Stimulated activated CD4-positive, alpha-beta T cell treated with anti-CD3 and anti-CD28 coated beads, Interleukin-1b, Interleukin-23, amount 100 ng/mL, for 4 hours (primary cell): ENCODE data around the gene ATP8B4.

Experiments used
- DNase-seq, 2 donors: peaks; one replicate each; pipeline ENCODE4 v3.0.0-alpha.2; 2020; ENCODE audit warnings: low read depth in 2 of 2

ATP8B4 gene

DNA sequence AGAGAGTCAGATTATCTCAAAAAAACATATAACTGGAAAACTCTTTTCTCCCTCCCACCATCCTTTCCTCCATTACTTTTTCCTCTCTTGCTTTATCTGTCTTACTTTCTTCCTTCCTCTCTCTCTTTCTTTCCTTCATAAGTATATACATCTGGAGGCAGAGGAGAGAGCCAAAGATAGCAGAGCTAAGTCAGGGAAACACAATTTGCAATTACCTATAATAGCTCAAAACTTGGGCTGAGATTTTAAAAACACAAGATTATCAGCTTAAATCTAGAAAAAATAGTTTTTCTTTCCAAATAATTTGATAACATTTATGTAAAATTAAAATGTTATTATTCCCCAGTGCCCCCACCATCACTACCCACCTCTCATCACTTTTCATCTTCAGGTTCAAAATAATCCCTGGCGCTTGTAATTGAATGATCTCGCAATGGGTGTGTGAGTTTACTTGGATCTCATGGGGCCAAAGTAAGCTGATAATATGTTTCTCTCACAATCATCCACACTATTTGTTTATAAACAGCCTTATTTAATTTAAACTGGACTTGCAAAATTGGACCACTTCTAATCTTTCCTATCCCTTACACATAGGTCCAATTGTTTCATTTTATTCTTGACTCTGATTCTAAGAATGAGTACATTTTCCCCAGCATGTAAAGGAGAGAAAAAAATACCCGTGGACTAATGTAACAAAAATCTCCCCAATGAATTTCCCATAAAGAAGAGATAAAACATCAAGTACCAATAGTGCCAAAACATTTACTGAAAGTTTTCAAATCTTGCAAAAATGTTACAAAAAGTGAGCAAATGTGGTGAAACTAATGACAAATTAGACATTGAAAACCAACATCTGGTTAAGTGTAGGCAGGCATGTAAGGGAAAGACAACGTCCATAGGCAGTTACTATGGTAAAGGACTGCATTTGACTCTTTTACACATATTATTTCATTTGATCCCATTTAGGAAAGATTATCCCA lies 261.2 kb downstream of the ATP8B4 start:
- DNase-seq = no peak

DNA sequence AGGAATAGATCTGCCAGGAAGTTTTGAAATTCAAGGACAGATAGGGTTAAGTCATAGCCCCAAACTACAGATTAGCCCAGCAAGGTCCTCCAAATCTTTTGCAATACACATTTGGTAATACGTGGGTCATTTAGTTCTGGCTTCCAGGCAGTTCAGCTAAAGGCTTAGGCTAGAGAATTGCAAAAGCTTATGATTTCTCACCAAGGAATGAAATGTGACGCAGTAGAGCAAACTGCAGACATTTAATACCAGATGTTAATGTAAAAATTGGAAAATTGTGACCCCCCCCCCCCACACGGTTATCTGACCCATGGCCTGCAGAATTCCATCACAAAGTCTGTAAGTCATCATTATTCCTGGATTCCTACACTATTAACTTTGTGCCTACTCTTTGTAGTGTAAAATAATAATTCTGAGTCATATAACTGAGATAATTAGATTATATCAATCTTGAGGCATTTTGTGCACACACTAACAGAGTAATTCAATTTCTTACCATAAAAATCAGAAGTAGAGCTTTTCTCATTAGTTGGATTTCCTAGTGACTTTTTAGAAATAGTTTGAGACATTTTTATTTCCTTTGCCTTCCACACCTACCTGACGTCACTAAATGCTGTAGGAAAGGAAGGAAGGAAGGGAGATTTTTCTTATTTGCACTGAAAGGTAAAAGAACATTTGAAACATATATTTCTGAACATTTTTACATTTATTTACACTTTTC lies 263.0 kb downstream of the ATP8B4 start:
- no peak for DNase-seq

DNA sequence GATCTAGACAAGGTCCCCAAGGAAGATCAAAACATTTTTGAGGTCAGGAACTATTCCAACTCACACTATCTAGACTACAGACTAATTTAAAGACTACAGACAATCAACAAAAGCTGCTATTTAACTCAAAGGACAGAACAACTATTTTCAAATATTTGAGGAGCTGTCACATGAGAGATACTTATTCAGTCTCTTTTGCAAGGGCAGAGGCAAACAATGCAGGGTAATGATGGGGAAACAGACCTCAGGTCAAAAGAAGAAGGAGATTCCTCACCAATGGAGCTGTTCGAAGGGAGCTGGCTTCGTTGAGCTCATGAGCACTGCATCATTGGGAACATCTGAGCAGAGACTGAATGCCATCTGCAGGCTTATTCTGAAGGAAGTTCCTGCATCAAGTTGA lies 266.3 kb downstream of the ATP8B4 start:
- no peak for DNase-seq

DNA sequence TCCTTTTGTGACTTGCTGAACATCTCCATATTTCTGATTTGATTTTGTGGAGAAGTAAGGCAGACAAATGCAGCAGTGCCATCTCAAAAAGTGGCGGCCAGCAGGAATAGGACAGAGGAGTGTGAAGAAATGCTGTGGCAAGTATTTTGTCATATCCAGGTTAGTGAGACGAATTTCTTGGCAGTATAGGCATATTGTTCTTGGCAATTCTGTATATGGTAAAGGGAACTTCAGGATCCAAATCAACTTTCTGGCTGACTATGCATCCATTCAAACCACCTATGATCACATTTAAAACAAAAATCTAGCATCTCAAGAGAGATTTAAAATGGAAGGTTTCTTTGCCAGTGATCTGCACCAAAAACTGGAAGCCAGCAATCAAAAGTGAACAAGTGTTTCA lies 270.2 kb downstream of the ATP8B4 start:
- DNase-seq = no peak

DNA sequence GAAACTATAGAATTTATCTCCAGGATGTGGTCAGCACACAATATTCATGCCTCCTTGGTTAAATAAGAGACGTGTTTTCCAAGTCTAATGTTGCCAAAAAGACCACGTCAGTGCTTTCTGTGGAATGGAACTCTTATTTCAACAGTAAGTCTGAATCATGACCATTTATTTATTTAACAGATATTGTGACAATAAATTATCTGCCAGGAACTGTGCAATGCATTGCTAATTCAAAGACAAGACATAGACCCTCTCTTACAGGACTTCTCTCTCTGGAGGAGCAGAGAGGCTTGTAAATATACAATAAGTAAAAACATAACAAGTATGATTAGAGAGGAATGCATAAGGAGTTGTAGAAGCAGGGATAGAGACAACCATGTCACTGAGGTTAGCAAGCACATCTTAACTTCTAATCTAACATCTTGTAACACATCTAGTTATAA lies 270.7 kb downstream of the ATP8B4 start:
- no peak for DNase-seq

DNA sequence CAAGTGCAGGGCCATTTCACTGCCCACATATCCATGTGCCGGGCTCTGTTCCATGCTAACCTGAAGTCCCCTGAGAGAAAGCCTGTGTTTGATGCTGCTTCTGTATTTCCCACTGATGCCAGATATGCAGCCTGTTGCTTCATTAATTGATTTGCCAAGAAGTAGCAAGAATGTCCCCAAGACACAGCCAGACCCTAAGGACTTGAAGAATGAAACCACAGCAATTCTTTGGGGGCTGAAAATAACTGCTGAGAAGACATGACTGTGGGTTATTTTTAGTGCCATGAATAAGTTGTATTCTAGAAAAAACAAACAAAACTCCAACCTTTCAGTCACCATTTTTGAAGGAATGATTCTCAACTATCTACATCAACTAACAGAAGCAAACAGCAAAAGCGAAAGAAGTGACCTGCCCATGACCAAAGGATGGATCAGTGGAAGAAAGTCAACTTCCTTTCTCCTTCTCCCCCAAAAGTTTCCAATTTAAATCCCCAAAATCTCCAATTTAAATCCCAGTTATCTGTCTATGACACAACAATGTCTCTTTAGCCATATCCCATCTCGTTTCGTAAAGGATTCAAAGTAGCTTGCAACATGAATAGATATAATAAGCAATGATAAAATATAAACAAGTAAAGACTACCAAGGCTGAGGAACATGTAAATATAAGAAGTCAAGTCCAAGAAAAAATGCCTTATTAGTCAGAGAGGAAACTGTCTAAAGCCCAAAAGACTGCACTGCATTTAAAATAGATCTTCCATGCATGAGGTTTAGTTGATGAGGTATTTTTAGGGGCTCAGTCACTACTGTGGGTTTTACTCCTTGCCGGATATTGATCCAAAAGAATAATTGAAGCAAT lies 271.4 kb downstream of the ATP8B4 start:
- DNase-seq = no peak

DNA sequence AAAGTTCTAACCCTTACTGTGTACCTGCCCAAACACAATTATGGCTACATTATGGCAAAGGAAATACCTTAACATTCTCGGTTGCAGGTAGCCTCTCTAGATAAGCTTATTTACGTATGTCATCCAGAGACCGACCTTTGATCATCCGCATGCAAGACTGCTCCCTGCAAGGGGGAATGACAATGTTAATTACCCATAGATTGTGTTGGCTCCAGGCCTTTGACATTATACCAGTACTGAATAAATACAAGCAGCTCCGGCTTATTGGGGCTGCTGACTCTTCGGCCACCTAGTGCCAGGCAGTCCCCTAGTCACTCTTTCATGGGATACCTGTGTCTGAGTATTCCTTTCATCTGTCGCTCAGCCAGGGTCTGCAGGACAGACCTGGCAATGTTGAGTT lies 274.6 kb downstream of the ATP8B4 start:
- no peak for DNase-seq

DNA sequence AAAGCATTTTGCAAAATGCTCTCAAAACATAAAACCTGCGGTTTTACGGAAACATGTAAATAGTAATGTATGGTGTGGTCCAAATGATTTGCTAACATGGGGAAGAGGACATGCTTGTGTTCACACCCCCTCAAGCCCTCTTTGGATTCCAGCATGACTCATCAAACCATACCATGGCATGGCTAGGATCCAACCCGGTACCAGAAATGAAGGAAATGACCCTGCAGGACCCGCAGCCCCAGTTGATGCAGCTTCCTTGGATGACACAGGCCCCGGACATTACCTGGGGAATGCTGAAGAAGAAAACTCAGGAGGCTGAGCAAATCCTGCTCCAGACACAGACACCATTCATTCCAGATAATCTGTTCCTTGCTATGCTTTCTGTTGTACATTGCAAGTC lies 275.3 kb downstream of the ATP8B4 start:
- DNase-seq = no peak

DNA sequence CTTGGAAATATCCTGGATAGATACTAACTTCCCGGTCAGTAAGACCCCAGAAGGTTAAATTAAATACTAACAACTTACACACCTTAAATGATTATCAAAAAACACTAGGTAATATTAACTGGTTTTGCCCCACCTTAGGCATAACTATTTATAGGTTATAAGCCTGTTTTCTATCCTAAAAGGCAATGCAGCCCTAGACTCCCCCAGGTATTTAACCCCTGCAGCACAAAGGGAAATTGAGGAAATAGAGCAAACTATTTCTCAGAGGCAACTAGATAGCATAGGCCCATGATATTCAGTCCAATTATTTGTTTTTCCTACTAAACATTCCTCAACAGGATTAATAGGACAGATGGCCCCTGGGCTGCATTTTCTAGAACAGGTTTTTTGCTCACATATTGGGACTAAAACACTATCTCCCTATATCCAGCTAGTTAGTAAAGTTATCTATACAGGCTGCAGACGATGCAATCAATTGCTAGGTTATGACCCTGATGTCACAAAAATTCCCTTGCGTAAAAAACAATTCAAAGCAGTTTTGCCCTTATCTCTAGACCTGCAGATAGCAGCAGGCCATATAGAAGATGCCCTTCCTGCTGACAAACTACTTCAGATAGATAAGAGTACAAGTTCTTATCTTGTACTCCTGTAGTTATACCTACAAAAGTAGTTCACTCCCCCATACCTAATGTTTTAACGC lies 276.9 kb downstream of the ATP8B4 start:
- DNase-seq = no peak

DNA sequence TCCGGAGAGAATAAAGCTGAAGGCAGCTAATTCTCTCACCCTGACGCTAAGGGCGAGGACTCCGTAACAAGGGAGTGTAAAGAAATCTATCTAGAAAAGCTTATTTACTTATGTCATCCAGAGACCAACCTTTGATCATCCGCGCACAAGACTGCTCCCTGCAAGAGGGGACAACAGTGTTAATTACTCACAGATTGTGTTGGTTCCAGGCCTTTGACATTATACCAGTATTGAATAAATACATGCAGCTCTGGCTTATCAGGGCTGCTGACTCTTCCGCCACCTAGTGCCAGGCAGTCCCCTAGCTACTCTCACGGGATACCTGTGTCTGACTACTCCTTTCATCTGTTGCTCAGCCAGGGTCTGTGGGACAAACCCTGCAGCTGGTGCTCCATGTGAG lies 286.5 kb downstream of the ATP8B4 start:
- DNase-seq = no peak

DNA sequence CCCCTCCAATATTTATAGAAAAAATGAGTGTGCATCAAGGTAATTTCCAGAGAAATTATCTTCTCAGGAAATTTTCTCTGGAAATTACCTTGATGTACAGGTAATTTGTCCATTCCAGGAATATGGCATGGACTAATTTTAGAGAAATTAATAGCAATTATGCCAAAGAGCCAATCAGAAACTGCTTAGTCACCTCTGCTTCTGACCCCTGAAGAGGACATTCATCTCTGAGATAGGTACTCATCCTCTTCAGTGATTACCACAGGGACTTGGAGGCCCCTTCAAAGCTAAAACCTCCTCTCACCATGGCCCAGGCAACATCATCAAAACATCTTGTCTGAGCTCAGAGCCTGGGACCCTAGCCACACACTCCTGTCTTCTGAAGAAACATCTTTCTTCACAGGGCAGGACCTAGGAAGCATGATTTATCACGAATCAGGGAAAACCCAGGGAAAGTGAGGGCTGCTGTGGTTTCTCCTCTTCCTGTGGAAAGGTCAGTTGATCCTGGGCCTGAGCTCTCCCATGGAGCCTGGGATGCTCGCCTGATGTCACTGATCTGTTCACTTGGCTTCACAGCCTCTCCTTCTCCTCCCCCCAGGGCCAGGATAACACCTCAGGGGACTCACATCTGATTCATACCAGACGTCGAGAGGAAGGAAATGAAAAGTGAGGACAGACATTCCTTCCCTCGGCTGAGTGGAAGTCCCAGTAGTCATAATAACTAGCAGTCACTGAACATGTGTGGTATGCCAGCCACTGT lies 287.6 kb downstream of the ATP8B4 start:
- no peak for DNase-seq

DNA sequence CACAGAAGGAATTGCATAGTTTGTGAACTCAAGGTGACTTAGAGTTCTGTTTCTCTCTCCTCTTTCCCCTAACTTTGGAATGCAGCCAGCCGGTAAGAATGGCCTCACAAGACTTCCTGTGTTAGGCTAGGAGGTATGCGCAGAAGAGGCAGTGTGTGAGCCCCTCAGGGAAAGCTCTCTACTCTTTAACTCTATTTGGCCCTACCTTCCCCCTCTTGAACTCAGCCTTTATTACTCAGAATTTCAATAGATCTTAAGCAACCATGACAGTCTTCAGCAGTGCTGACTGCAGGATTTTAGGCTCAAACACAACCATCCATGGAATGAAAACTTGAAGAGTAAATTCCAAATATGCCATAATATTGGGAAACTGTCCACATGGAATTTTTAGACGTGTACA lies 288.6 kb downstream of the ATP8B4 start:
- DNase-seq = no peak

DNA sequence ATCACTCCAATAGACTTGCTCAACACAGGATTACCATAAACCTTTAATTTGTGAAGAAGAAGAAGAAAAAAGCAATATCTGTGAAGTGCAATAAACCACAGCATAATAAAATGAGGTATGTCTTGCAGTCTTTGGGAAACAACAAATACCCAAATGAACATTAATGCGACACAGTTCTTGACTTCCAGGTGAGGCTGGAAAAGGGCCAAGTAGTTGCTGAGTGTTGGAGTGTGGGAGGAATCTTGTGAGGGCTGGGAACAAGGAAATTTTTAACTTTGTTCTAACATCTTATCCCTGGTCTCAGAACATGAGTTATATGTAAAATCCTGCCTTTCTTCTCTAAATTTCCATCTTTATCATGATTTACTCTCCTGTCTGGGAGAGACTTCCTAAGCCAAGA lies 291.7 kb downstream of the ATP8B4 start:
- no peak for DNase-seq

DNA sequence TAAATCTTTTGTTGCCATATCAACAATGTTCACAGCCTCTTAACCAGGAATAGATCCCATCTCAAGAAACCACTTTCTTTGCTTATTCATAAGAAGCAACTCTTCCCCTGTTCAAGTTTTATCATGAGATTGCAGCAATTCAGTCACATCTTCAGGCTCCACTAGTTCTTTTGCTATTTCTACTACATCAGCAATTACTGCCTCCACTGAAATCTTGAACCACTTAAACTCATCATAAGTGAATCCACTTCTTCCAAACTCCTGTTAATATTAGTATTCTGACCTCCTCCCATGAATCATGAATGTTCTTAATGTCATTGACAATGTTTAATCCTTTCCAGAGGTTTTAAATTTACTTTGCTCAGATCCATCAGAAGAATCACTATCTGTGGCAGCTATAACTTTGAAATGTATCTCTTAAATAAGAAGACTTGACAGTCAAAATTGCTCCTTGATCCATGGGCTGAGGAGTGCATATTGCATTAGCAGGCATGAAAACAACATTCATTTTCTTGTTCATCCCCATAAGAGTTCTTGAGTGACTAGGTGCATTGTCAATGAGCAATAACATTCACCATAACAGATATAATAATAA lies 292.3 kb downstream of the ATP8B4 start:
- DNase-seq = no peak

DNA sequence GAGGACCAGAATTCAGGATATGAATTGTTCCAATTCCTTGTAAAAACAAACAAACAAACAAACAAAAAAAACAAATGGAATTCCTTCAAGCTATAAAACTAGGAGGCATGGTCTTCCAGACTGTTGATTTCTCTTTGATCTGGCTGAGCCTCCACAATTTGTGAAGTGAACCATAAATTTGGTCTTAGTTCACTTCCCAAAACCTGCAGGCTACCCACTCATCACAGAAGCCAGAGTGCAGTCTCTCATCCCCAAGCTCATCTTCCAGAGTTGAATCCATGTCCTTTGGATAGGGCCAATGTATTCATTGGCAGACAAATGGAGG lies 294.3 kb downstream of the ATP8B4 start:
- no peak for DNase-seq

DNA sequence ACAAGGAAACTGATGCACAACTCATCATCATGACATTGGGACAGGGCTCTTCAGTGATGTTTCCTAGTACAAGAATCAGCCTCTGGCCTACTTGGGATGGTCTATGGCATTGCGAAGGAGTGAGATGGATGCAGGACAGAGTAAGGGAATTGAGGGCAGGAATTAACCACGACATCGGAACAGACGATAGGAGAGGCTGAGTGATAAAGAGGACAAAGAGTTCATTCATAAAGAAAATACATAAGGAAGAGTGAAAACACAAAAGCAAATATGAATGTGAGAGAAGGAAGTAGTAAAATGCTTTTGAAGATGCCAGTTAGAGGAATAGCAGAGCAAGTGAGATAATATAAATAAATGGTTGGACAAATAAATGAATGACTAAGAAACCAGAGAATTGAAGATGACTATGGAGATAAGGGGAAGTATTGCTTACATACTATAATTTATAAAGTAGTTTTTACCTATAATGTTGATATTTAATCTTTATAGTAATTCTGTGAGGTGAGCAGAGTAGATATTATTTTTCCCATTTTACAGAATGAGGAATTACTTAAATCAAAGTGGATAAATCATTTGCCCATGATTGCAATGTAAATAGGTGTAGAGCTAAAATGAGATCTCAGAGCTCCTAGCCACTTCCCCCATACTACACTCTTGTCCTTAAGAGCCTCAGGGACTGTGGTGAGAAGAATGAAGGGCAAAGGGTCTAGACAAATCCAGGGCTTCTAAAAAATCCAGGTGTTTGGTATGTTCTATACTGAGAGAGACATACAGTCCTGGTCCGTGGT lies 294.9 kb downstream of the ATP8B4 start:
- DNase-seq = no peak

DNA sequence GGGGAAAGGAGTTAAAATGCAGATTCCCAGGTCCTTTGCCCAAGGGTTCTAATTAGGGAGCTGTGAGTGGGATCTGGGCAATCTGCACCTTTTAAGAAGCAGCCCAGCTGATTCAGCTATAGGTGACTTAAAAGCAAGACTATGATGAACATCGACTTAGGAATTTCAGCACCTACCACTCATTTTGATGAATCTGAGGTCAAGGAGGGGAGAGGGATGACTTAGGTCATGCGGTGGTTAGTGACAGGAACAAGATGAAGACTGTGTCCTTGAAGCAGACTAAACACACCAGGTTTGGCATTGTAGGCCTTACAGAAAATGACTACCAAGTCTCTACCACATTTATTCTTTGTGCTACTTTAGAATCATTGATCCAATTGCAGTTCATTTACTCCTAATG lies 301.9 kb downstream of the ATP8B4 start:
- no peak for DNase-seq

DNA sequence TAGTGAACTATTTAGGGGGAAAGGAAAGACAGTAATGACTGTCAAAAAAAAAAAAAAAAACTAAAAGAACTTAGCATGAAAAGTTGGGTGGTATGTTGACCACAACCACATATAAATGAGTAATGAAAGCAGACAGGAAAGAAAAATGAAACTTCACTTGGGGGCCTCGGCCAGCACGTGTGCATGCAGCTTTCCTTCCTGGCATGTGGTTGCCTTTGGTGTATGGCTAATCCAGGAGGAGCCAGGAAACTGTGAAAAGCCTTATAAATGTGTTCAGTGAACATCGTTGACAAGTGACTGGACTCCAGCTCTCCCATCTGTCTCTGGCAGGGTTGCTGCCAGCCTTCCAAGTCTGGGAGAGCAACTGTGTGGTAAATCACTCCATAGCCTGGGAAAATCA lies 303.1 kb downstream of the ATP8B4 start:
- no peak for DNase-seq

DNA sequence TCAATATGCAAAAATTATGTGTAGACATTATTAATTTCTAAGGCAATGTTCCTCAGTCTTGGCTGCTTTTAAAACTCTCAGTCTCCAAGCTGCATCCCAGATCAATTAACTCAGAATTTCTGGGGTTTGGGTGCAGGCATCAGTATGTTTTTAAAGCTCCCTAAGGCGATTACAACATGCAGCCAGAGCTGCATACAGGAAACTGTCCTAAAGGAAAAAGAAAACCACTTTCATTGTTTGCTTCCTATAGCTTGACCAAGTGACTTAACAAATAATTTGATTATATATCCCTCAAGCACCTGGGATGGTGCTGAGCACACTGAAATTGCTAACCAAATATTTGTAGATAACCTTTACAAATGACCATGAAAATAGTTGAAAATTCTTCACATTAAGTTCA lies 303.5 kb downstream of the ATP8B4 start:
- no peak for DNase-seq

DNA sequence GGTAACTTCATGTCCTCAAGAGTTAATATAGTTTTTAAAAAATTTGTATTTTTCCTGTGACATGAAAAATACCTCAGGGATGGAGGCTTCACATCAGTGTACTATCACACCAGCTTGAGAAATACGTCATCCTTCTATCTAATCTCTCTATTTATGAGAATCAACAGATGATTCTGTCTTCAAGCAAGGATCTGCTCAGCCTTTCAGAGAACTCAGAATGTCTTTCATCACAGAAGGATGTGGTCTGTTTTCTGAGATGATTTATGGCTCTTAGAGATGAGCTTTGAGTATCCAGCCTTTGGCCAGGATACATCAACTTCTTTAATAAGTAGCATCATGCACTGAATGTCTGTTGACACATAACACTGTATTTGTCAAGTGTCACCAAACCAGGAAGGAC lies 304.3 kb downstream of the ATP8B4 start:
- DNase-seq = no peak
